Stimulated activated naive CD8-positive, alpha-beta T cell treated with anti-CD3 and anti-CD28 coated beads, Interleukin-15, Interleukin-2, amounts not matched to agents 100 ng/mL and 50 ng/mL, for 24 hours (primary cell): ENCODE measurements around the gene RFT1.

Experiments used
- H3K27ac Mint-ChIP-seq: one replicate; pipeline ENCODE4 v1.8.0; 2021; ENCODE audit warnings: mild to moderate bottlenecking, mixed read lengths
- H3K27me3 Mint-ChIP-seq: one replicate; pipeline ENCODE4 v1.8.0; 2021; ENCODE audit warnings: mixed read lengths
- H3K36me3 Mint-ChIP-seq: one replicate; pipeline ENCODE4 v1.8.0; 2021; ENCODE audit warnings: low read depth, mixed read lengths
- H3K4me1 Mint-ChIP-seq: one replicate; pipeline ENCODE4 v1.8.0; 2021; ENCODE audit warnings: low read depth, mixed read lengths
- H3K4me3 Mint-ChIP-seq: one replicate; pipeline ENCODE4 v1.8.0; 2021; ENCODE audit warnings: mild to moderate bottlenecking, mixed read lengths
- H3K9me3 Mint-ChIP-seq: one replicate; pipeline ENCODE4 v1.8.0; 2021; ENCODE audit warnings: mixed read lengths

RFT1 gene

GRCh38 chr3:53039376-53039752 is 90.9 kb downstream of the RFT1 start:
- no peaks in the 10 kb centered on the region for H3K9me3 Mint-ChIP-seq
- H3K27ac Mint-ChIP-seq, result no peak overlapping the region
- H3K4me1 Mint-ChIP-seq, result peaks cover 71% of the 10 kb centered on the region
- no peaks in the 10 kb centered on the region for H3K27me3 Mint-ChIP-seq
- no peaks in the 10 kb centered on the region for H3K36me3 Mint-ChIP-seq
- no peak overlapping the region for H3K4me3 Mint-ChIP-seq

DNA sequence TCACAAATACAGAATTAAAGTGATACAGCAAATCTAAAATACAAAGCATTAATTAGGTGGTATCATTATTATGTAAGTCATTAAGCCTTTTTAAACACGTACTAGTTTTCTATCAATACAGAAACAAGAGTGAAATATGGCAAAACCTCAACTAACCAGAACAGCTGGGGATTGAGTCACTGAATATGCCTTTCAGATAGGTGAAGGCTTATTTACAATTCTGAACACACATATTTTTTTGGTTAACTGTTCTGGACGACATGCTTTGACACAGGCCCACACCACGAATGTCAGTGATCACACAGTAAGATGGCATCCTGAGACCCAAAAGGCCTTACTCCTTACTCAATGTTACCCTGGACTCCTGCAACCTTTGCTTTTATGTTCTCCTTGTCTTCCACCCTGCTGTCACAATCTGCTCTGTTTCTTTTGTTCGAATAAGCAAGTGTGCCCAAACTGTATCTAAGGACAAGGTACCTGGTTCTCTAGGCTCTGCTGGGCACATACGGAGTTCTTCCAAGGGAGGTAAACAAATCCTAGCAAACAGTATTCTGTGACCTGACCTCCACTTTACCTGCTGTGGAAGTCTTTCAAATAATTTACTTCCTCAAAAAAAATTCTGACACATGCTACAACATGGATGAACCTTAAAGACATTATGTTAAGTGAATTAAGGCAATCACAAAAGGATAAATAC is 91.4 kb downstream of the RFT1 start:
- H3K9me3 Mint-ChIP-seq, result no peaks in the 10 kb centered on the region

More for the DNA sequence above, 91.4 kb downstream of the RFT1 start:
- H3K27ac Mint-ChIP-seq, result no peak overlapping the region
- no peaks in the 10 kb centered on the region for H3K36me3 Mint-ChIP-seq
- no peaks in the 10 kb centered on the region for H3K27me3 Mint-ChIP-seq
- peaks cover 66% of the 10 kb centered on the region for H3K4me1 Mint-ChIP-seq
- no peak overlapping the region for H3K4me3 Mint-ChIP-seq
